ENCODE results near the gene PRR5. TPM values are rescaled to one million over a fixed set of nuclear protein-coding genes. Genes with fewer than 3 reads are reported as not detected.

Gene PRR5
- total RNA-seq, 1 experiment from 2014 or later, result 11.8 TPM

- H3K36me3 Mint-ChIP-seq (ENCODE audit: insufficient read depth in 1 of 3, low read depth in 3 of 3), result peaks cover 7 to 10% (median 10%) of the 10 kb centered on the region in 3 experiments
- no peak overlapping the region for H2BK120ac ChIP-seq (ENCODE audit: low read depth, low read length, poor library complexity, severe bottlenecking)
Observed at GRCh38 chr22:44780876-44781449, 79.0 kb downstream of the PRR5 start.

More at GRCh38 chr22:44780876-44781449, 79.0 kb downstream of the PRR5 start:
- no CpG with 5 or more reads among the region's 17 CpGs for WGBS (ENCODE audit: extremely low coverage, insufficient read length, low lambda C conversion rate)
- H3K4ac ChIP-seq (ENCODE audit: low read depth, low read length), result no peak overlapping the region
- peaks cover 2% of the 10 kb centered on the region for H3K79me1 ChIP-seq (ENCODE audit: insufficient read depth, low read depth, low read length, poor library complexity, severe bottlenecking)
- no peak overlapping the region for H2BK12ac ChIP-seq (ENCODE audit: insufficient read length, low read depth, low read length)
- H3K18ac ChIP-seq (ENCODE audit: insufficient read length, low read depth, low read length), result no peak overlapping the region
- H3K79me2 ChIP-seq (ENCODE audit: insufficient read depth, low read length), result no peaks in the 10 kb centered on the region; the same call in 1 of the 2 replicates
- no peaks in the 10 kb centered on the region for H3K23me2 ChIP-seq (ENCODE audit: insufficient read length, low read depth, low read length, poor library complexity, severe bottlenecking)
- H3K4me2 ChIP-seq (ENCODE audit: insufficient read depth, insufficient read length, low read length), result no peak overlapping the region
- no peak overlapping the region for H2BK5ac ChIP-seq (ENCODE audit: insufficient read length, low read length)
- Mint-ChIP-seq H3K27me3 (ENCODE audit: low read depth) (no peaks in the 10 kb centered on the region), H3K27ac (peak overlapping the region in 1 of 3 experiments; percentile 40; a peak in 1 of 7 replicates), H3K9me3 (peaks cover 0 to 2% of the 10 kb centered on the region in 2 experiments; a peak in 2 of 5 replicates), H3K4me3 (no peak overlapping the region), H3K4me1 (peaks cover 19 to 36% of the 10 kb centered on the region in 2 experiments)
- no peak overlapping the region for H3K9ac ChIP-seq (ENCODE audit: extremely low read depth, insufficient read length, low read length)
- no peak overlapping the region for H2AFZ ChIP-seq (ENCODE audit: low read length)
- no peaks in the 10 kb centered on the region for H3K27me3 ChIP-seq (ENCODE audit: insufficient read depth, low read length)
- H3K9me3 ChIP-seq (ENCODE audit: control insufficient read depth, low read depth, low read length), result no peaks in the 10 kb centered on the region
- no peak overlapping the region for H2BK15ac ChIP-seq (ENCODE audit: low read depth, low read length)
- no peaks in the 10 kb centered on the region for H4K20me1 ChIP-seq (ENCODE audit: control insufficient read depth, insufficient read depth, insufficient read length)
- H3T11ph ChIP-seq (ENCODE audit: low read length), result no peak overlapping the region
- no peak overlapping the region for H2BK20ac ChIP-seq (ENCODE audit: low read depth, low read length, poor library complexity, severe bottlenecking)
- no peak for DNase-seq
- no peak overlapping the region for H4K8ac ChIP-seq (replicated peaks; ENCODE audit: insufficient read length, low read depth, low read length)
- no peak overlapping the region for H3K56ac ChIP-seq (ENCODE audit: insufficient read length, low read depth, low read length)
- no peak overlapping the region for H2AK5ac ChIP-seq (ENCODE audit: insufficient read length, low read length)
- no peaks in the 10 kb centered on the region for H3K4me1 ChIP-seq (ENCODE audit: insufficient read depth, low read length)
- H4K91ac ChIP-seq (ENCODE audit: insufficient read length, low read depth, low read length), result no peak overlapping the region
- H4K5ac ChIP-seq (ENCODE audit: insufficient read length, low read depth, low read length), result no peak overlapping the region
- no peak overlapping the region for H3K14ac ChIP-seq (ENCODE audit: insufficient read depth, low read length)
- no peak for TF ChIP-seq CTCF (conservative IDR thresholded peaks at IDR 0.05)
- no peak overlapping the region for H3K27ac ChIP-seq (ENCODE audit: insufficient read length, low read depth, low read length)
- H3K23ac ChIP-seq (ENCODE audit: insufficient read length, low read depth, low read length), result no peak overlapping the region
